AML-193 (cell line): ENCODE measurements around the gene CMYA5.

Source experiments
- DNase-seq, 2 experiments: peaks; one replicate each; lab custom pipeline; 2025; lab: John Stamatoyannopoulos, UW

Gene CMYA5

DNA sequence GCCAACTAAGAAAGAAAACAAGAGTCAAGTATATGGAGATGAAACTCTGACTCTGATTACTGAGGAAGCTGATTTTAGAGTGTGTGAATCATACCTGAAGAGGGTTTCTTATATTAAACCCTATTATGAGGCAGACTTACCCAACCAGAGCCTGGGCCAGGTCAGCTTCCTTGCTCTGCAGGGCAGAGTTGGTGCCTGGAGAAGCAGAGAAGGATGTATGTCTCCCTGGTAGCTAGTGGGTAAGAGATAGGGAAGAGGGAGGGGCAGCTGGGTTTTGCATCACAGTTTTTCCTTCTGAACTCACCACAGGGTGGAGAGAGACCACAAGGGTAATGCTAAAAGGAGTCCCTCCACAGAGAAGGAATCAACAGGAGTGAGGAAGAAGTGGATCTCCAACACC lies 104.1 kb downstream of the CMYA5 start:
- no peak for DNase-seq

DNA sequence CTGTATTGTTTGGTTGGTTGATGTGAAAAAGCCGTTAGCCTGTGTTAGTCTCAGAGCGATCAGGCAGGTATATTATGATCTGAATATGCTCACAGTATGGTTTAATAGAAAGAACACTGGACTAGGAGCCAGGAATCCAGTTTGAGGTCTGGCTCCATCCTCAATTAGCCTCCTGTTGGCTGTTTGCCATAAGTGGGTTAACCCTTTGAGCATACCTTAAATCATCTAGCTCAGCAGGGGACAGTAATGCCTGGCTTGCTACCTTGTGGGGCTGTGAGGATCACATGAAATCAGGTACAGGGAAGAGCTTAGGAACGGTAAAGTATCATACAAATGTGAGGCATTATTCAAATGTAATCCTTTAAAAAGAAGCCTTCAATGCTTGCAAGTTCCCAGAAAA lies 104.7 kb downstream of the CMYA5 start:
- DNase-seq = no peak

DNA sequence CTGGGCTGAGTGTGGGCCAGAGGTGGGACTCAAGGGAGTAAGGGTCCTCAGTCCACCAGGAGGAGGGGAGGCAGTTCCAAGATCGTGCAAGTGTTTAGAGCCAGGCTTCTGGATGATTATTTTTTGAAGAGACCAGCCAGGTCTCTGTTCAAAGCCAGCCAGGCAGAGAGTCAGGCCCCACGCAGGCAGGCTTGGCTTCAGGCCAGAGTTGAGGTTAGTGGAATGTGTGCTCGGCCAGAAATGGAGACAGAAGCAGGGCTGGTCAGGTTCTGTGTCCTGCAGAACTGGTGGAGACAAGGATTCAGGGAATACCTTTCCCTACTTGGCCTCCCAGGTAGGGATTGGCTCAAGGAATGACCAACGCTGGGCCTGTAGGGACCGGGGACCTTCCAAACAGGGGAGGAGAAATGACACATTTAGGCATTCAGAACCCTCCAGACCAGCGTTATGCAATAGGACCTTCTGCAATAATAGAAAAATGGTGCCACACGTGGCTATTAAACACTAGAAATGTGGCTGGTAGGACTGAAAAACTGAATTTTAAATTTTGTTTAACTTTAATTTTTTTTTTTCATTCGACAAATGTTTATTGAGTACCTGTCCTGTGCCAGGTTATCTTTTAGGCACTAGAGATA lies 106.2 kb downstream of the CMYA5 start:
- no peak for DNase-seq

DNA sequence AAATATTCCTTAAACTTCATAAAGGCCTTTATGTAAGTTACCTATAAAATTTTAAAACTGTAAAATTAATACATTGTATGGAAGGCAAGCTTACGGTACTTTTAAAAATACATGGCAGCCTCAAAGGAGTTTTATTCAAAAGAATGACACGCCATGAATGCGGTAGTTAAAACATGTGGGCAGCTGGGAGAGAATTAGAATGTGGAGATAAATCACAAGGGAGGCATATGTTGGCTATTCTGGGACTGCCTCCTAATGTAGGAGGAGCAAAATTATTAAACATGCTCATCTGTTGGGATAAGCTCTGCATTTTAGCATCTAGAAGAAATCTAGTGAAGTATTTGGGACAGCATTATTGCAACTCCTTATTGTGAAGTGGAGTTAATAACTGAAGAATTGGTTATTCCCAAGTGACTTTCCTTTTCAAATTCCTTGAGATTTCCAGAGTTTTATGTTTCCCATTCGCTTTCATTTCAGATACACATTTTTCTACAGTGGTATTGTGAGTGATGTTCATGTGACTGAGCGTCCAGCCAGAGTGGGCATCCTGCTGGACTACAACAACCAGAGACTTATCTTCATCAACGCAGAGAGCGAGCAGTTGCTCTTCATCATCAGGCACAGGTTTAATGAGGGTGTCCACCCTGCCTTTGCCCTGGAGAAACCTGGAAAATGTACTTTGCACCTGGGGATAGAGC lies 109.4 kb downstream of the CMYA5 start:
- DNase-seq = no peak

DNA sequence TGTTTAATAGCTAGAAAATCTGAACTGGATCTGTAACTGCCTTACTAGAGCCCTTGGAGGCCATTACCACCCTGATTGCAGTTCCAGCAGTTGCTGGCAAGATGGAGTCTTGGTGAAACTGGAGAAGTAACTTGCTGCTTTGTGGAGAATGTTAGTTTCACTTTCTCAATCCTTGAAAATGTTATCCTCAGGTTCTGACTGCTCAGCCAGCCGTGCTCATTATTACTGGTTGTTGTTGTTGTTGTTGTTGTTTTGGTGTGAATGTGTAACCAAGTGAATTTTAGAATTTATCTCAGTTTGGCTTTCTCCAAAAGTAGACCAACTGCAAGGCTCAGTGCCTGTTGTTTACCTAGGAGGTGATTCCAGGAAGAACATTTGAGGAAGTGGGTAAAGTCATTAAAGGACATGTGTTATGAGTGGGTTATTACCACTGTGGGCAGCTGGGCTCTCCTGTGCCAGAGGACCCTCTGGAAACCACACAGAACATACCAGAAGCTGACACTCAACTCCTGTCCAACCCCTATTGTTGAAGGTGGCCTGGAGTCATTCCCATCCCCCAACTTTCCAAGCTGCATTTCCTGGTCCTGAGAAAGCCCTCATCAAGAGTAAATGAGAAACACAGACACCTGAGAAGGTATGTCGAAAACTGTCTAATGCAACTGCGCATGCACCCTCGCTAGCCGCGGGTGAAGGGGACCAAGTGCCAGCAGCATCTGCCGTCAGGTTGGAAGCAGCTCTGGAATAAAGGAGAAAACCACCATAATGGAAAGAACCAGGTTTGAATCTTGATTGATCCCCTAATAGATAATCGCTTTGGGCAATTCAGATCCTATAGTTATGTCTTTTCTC lies 111.6 kb downstream of the CMYA5 start:
- no peak for DNase-seq

DNA sequence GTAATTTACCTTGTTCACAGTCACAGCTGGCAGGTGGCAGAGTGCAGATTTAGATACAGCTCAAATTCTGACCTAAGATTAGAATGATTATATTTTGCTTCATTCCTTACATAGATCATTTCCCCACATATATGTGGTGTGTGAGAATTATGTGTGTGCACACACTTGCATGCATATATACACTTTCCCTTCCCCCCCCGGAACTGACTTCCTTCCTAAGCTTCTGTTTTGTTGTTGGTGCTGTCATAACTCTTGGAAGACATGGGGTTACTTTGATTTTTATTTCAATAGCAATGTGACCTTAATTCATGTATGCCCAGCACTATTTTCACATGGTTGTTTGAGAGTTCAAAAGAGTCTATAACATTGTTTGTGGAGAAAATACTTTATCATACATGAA lies 112.8 kb downstream of the CMYA5 start:
- no peak for DNase-seq

DNA sequence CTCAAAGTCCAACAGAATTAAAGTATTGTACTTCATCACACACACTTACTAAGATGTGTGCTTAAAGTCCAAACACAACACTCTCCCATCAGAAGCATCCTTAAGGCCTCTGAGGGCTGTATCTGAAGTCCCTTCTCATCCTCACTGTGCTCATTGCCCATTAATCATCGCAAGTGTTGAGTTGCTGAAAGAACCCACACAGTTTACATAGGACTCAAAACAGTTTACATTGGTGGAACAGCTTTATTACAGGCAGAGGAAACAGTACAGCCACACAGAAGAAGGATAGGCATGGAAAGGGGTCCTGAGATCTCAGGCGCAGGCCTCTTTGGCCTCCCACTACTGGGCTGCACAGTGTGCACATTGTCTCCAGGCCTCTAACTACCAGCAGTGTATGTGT lies 113.4 kb downstream of the CMYA5 start:
- no peak for DNase-seq

DNA sequence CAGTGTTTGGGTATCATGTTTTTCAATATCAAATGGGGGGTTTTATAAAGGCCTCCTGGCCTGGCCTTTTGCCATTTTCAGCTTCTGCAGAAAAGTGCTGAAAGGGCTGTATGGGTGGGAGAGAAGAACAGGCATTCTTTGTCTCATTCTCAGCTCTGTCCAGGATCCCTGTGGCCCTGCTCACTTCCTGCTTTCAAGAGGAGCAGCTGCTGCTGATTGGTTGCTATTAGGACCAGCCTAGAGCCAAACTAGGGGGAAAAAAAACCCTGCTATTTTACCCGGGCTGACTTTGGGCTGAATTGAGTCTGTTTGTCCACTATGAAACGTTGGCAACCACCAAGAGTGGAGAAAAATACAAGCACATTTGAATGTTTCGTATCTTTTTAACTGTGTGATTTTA lies 117.1 kb downstream of the CMYA5 start:
- no peak for DNase-seq

DNA sequence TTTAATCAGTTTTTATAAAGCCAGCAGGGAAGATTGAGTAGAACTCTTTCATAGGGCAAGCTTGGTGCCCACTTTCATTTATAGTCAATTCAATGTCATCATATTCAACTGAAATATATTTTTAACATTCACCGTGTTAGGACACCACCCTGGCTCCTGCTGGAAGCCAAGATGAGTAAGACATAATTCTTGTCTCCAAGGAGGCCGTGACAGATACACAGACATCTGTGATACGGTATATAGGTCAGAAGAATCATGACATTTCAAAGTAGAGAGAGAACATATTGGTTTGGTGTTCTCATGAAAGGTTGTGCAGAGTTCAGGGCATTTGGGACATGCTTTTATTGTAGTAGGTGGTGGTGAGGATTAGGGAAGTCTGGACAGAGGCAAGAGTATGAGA lies 120.1 kb downstream of the CMYA5 start:
- no peak for DNase-seq

DNA sequence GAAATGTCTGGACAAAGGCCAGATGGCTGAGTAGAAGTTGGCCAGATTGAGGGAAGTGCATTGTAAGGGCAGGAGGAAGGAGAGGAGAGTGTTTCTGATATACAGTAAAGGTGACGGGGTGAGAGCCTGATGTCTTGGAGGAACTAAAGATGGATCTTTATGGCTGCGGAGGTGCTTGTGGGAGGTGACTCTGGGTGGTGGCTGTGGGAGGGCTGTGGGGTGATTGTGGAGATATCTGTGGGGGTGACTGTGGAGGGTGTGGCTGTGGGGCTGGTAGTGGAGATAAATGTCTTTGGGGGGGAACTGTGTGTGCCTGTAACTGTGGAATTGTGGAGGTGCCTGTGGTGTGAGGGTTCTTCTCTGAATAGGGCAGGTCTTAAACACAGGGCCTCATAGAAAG lies 121.4 kb downstream of the CMYA5 start:
- DNase-seq = no peak

DNA sequence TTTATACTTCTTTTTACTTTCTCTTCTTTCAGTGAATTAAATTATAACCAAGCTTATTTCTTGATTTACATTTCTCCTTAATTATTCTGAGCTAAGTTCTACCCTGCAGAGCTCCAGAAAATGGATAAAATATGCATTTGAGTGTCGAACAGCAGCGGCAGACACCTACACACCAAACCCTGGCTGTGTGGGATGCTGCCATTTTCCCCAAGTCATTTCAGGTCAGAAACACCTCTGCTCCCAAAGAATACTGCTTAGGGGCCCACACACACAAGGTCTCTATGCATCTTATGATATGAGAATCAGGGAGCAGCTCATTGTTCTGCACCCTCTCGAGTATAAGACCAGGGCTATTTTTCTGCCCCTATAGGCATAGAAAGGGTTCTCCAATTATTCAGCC lies 122.3 kb downstream of the CMYA5 start:
- no peak for DNase-seq

DNA sequence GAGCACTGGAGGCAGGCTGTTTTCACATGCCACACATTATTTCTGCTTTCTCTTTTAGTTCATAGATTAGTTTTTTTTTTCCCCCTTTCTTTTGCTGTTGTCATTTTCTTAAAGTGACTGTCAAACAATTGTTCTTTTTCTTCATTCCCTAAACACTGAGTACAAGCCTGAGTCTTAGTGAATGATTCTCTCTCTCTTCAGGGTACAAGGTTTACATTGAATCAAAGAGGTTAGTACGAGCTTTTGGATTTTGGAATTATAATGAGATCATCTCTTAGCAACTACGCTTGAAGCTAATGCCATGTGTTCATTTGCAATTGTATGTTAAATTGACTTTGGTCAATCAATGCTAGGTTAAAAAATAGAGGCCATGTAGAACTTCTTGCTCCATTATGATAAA lies 125.1 kb downstream of the CMYA5 start:
- DNase-seq = no peak

DNA sequence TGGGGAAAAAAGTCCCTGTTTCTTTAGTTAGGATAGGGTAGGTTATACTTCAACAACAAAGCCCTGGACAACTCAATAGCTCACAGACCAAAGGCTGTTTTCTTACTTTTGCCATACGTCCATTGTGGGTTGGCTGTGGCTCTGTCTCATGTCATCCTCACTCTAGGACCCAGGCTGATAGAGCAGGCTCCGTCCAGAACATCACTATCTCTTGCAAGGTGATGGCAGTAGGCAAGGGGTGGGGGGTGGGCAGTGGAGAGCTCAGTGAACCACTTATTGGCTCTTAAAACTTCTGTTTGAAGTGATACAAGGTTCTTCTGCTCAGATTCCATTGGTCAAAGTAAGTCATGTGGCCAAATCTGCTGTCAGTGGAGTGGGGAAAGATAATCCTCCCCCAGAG lies 126.4 kb downstream of the CMYA5 start:
- no peak for DNase-seq

DNA sequence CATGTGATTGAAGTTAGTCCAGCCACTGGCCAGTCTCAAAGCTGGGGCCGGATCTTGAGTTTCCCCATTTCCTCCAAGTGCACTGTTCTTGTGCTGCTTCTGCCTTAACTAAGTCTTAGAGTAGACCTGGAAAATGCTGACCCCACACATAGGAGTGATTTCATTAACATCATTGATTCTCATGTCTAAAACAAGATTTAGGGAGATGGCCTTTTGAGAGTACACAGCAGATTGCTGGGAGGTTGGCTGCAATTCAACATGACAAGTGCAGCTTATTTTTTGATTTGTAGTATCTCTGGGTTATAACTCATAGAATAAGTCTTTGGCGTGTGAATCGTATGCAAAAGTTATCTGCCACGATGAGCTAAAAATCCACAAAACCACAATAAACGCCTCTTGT lies 131.0 kb downstream of the CMYA5 start:
- DNase-seq = no peak

DNA sequence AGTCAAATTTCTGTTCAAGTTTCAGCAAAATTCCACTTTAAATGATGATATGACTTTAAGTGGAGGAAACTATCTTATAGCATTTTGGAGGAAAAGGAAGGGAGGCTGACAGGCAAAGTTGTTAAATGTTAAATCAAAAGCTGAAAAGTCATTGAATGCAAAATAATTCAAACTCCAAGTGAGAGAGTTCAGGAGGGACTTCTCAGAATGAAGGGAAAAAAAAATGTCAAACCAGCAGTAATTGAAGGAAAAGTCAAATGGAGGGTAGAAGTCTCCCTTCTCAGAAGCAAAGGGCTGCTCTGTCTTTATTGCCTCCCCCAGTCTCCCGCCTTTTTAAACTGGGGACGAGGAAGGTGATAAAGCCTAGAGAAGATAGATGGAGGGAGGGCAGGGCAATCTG lies 134.8 kb downstream of the CMYA5 start:
- no peak for DNase-seq

DNA sequence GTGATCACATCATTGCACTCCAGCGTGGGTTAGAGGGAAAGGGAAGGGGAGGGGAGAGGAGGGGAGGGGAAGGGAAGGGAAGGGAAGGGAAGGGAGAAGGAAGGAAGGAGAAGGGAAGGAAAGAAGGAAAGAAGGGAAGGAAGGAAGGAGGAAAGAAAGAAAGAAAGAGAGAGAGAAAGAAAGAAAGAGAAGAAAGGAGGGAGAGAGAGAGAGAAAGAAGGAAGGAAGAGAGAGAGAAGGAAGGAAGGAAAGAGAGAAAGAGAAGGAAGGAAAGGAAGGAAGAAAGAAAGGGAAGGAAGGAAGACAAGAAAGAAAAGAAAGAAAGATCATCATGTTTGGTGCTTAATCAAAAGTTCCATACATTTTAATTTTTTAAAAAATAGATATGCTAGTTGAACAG lies 136.2 kb downstream of the CMYA5 start:
- no peak for DNase-seq

DNA sequence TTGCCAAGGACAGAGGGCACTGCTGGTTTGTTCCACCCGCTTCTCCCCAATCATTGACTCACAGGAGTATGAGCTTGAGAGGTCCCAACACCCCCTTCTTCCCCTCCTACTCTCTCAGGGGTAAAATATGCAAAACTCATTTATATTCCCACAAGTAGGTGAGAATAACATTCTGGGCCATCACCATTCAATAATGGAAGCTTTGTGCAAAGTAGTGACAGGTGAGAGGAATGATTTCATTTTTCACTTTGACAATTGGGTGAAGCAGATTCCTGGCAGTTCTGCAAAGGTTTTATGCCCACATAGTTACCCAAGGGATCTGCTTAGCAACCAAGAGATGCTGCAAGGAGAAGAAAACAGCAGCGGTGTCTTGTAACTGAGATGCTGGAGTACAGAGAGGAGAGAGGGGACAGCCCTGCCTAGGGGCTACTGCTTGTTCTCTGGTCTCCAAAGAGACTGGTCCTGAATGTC lies 137.6 kb downstream of the CMYA5 start:
- no peak for DNase-seq

DNA sequence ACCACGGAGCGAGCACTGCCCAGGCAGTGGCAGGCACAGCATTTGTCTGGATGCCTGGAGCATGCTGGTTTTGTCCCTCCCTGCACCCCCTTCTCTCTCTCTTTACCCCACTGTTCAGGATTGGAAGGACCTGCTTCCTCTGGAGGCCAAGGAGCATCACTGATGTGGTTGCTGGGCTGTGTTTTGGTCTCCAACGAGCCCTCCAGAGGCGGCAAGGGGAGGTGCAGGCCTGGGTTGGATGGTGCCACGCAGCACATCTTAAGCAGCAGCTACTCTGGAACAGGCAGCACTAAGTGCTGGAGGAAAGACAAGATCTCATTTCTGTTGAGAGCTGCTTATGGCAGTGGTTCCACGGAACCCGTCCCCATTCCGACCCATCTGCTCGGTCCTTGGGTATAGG lies 139.6 kb downstream of the CMYA5 start:
- no peak for DNase-seq

DNA sequence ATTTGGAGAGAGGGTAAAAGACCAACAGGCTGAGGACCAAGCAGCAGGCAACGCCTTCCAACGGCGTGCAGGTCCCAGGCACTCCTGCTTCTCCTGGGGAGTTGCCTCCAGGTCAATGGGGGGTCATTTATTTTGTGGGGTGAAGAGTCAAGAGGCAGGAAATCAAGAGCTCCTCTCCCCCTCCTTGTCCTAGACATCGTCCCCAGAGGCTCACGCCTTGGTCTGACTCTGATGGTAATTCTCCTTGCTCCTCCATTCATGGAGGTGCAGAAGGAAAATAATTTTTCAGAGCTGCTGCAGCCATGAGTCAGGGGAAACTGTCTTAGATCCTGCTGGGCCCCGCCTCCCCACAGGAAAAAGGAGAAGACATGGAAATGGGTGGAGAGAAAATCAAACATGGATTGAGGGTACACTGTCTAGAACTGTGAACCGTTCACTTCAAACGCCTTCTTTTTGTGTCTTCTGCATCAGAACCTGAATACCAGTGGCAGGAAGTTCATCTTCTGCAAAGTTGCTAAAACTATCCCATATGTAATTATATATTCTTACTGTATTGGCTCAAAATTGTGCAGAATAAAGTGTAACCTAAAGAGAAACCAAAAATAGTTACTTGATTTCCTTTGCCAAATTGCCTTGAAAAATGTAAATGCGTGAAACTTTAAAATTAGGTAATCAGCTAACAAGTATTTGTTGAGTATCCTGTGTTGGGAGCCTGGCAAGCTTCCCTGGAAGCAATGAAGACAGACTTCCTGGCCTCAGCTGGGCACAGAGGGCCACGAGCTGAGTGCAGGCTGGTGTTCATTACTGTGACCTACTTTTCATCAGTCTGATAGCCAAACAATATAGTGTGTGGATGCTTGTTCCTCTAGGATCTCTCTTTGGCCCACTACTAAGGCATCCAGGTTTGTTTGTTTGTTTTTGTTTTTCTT lies 142.0 kb downstream of the CMYA5 start:
- DNase-seq = no peak

DNA sequence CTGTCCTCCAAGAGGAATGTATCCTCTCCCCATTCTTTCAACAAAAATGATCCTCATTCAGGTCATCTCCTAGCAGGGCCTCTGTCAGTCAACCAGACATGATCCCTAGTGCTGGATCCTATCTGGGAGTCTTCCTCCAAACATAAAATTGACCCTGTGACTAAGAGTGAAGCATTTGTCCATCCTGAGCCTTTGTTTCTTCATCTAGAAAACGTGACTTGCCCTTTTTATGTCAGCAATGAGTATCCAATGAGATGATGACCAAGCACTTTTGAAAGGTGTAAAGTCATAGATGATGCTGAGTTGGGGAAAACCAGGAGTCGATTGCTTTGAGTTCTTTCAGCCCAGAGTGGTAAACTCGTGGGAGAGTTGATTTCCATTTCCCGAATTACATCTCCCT lies 143.3 kb downstream of the CMYA5 start:
- DNase-seq = no peak

DNA sequence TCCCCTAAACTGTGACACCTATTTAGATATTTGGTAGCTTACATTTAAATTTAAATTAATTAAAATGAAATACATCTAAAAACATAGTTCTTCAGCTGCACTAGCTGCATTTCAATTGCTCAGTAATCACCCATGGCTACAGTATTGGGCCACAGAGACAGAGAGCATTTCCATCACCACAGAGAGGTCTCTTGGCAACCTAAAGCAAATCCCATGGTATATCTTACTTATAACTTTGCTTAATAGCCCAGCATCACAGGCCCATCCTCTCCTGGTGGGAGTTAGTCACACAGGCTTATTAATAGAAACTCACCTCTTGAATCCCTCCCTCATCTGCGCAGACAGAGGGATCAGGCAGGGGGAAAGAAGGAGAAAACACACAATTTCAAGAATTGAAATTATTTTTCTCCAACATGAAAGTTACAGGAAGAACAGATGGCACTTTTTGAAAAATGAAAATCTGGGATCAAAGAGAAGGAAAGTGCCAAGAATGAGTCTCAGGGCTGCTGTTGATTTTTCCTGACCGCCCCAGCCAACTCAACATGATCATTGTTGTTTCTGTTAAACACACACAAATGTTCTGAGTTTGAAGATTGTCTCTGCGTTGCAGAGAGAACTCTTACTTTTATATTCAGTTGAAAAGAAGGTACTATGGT lies 144.6 kb downstream of the CMYA5 start:
- no peak for DNase-seq
